ENCODE measurements around the gene MAPRE3. TPM values are rescaled to one million over a fixed set of nuclear protein-coding genes. Genes with fewer than 3 reads are reported as not detected.
A peak's percentile ranks its signal among the peaks of the same experiment; 100 is the strongest.

The MAPRE3 gene
- total and polyA plus RNA-seq, 9 of the 15 experiments (the other 6 are each of a cell fraction or from before 2014, with no cell fraction given) = 0.70 to 43.2 (median 12.6) TPM

DNA sequence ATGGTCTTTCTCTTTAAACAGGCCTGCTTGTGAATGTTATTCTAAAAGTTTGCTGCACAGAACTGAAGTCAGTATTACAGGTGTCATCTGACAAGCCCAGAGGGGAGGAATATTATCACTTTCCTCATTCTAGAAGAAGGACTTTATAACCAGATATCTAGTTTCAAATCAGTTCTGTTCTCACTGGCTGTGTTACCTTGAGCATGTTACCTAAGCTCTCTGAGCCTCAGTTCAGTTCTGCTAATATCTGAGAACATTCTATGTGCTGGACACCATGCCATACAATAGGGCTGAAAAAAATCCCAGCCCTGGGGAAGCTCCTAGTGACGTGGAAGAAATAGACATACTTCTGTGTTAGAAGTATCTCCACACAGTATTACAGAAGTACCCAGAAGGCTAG is 27.9 kb downstream of the MAPRE3 start:
- POLR2A ChIA-PET = interaction anchor here (1.1 to 3.0 kb wide), 6 partner anchors 9 to 34 kb away, joined by 3 to 13 read pairs (median 4); partner anchors contain the start of gene TMEM214
- CTCF ChIA-PET (ENCODE audit: low intra/inter-chr PET ratio) = interaction anchor here (0.6 kb wide), 1 partner anchor 39 kb away, joined by 4 read pairs; no protein-coding TSS in a partner anchor
- Histone ChIP-seq H3K4me2 (ENCODE audit: insufficient read depth, low read length) (no peak overlapping the region), H3K9me3 (replicated peaks; ENCODE audit: control insufficient read depth, insufficient read depth, low read depth, low read length) (no peaks in the 10 kb centered on the region), H3K27ac (ENCODE audit: extremely low read depth, low read depth, low read length) (no peak overlapping the region), H3K9ac (ENCODE audit: insufficient read depth in 1 of 2, low read depth in 2 of 2, low read length in 2 of 2) (no peak overlapping the region), H4K20me1 (replicated peaks; ENCODE audit: control insufficient read depth, insufficient read depth, low read length) (peaks cover 6% of the 10 kb centered on the region), H3K79me2 (ENCODE audit: control insufficient read depth, insufficient read depth, low read length) (peaks cover 49% of the 10 kb centered on the region), H3K9me1 (ENCODE audit: control insufficient read depth, insufficient read depth, low read length) (peaks cover under 1% of the 10 kb centered on the region), H3K27me3 (ENCODE audit: control insufficient read depth in 2 of 2, insufficient read depth in 2 of 2, low read length in 2 of 2) (no peaks in the 10 kb centered on the region), H2AFZ (ENCODE audit: low read depth, low read length) (no peak overlapping the region), H3K36me3 (ENCODE audit: control insufficient read depth, insufficient read depth, low read length) (peaks cover 3% of the 10 kb centered on the region; the same call in 2 of the 3 replicates), H3K4me3 (no peak overlapping the region), H3K4me1 (replicated peaks in 1 of 2; ENCODE audit: control insufficient read depth in 2 of 2, insufficient read depth in 2 of 2, low read length in 2 of 2) (peaks cover 16 to 37% of the 10 kb centered on the region in 2 experiments)
- FAIRE-seq (no peak), ATAC-seq (no peak), DNase-seq (ENCODE audit: extremely low read depth in 1 of 4, low spot score in 3 of 4) (no peak)
- in situ Hi-C loops (cut with MboI) = no loop called here
- no peak for TF ChIP-seq ZNF512 (tag; IDR thresholded peaks at IDR 0.05)
- TF ChIP-seq ZKSCAN1 (IDR thresholded peaks at IDR 0.05; ENCODE audit: low read depth, low read length) = no peak
- no peak for TF ChIP-seq SMARCE1 (IDR thresholded peaks at IDR 0.05)
- TF ChIP-seq, protein P1, sequence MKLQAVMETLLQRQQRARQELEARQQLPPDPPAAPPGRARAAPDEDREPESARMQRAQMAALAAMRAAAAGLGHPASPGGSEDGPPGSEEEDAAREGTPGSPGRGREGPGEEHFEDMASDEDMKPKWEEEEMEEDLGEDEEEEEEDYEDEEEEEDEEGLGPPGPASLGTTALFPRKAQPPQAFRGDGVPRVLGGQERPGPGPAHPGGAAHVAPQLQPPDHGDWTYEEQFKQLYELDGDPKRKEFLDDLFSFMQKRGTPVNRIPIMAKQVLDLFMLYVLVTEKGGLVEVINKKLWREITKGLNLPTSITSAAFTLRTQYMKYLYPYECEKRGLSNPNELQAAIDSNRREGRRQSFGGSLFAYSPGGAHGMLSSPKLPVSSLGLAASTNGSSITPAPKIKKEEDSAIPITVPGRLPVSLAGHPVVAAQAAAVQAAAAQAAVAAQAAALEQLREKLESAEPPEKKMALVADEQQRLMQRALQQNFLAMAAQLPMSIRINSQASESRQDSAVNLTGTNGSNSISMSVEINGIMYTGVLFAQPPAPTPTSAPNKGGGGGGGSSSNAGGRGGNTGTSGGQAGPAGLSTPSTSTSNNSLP (IDR thresholded peaks at IDR 0.05; ENCODE audit: borderline replicate concordance, low read depth, low read length) = no peak
- TF ChIP-seq MYC (IDR thresholded peaks at IDR 0.05; ENCODE audit: low read depth, low read length) = no peak
- no peak for TF ChIP-seq MYC (CRISPR knock-in tag; IDR thresholded peaks at IDR 0.05; ENCODE audit: borderline replicate concordance, low read depth)
- no peak for TF ChIP-seq GABPB1 (CRISPR knock-in tag; IDR thresholded peaks at IDR 0.05)
- TF ChIP-seq BCOR (IDR thresholded peaks at IDR 0.05) = peak; percentile 54
- peak; percentile 70 for TF ChIP-seq RBM25 (IDR thresholded peaks at IDR 0.05; ENCODE audit: low read depth, low read length, severe bottlenecking)
- TF ChIP-seq, protein P2, sequence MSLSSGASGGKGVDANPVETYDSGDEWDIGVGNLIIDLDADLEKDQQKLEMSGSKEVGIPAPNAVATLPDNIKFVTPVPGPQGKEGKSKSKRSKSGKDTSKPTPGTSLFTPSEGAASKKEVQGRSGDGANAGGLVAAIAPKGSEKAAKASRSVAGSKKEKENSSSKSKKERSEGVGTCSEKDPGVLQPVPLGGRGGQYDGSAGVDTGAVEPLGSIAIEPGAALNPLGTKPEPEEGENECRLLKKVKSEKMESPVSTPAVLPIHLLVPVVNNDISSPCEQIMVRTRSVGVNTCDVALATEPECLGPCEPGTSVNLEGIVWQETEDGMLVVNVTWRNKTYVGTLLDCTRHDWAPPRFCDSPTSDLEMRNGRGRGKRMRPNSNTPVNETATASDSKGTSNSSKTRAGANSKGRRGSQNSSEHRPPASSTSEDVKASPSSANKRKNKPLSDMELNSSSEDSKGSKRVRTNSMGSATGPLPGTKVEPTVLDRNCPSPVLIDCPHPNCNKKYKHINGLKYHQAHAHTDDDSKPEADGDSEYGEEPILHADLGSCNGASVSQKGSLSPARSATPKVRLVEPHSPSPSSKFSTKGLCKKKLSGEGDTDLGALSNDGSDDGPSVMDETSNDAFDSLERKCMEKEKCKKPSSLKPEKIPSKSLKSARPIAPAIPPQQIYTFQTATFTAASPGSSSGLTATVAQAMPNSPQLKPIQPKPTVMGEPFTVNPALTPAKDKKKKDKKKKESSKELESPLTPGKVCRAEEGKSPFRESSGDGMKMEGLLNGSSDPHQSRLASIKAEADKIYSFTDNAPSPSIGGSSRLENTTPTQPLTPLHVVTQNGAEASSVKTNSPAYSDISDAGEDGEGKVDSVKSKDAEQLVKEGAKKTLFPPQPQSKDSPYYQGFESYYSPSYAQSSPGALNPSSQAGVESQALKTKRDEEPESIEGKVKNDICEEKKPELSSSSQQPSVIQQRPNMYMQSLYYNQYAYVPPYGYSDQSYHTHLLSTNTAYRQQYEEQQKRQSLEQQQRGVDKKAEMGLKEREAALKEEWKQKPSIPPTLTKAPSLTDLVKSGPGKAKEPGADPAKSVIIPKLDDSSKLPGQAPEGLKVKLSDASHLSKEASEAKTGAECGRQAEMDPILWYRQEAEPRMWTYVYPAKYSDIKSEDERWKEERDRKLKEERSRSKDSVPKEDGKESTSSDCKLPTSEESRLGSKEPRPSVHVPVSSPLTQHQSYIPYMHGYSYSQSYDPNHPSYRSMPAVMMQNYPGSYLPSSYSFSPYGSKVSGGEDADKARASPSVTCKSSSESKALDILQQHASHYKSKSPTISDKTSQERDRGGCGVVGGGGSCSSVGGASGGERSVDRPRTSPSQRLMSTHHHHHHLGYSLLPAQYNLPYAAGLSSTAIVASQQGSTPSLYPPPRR (CRISPR knock-in tag; IDR thresholded peaks at IDR 0.05; ENCODE audit: borderline replicate concordance) = no peak
- no TSS peak for BruUV-seq (replicated peaks)
- intact Hi-C loops (cut with micrococcal nuclease) = no loop called here
- 78% methylated on average over 1 of the region's 1 CpG for WGBS (ENCODE audit: insufficient coverage, low coverage, missing lambda C conversion rate)

Data from K562 (cell line).